Natural killer cell treated with Interleukin-12 subunit alpha and Interleukin-12 subunit beta and Interleukin-15 and Interleukin-18, amount 100 ng/mL, for 72 hours (primary cell): ENCODE measurements around the gene TNN. TPM values are rescaled to one million over a fixed set of nuclear protein-coding genes. Genes with fewer than 3 reads are reported as not detected.
A peak's percentile ranks its signal among the peaks of the same experiment; 100 is the strongest.
"Not testable (repeated sequence)": the region's sequence is repeated elsewhere in the genome, so short reads cannot be mapped to it uniquely, and the experiment has no call there.

ENCODE experiments used
- ATAC-seq, 2 donors: fragments of 150-1000 bp; cut with Tn5 transposase in 1 of 2; sonication (Bioruptor Pico), chemical (Tn5 transposase) in 1 of 2; 2 replicates each; pipeline ENCODE4 v1.10.0; 2021
- DNase-seq: peaks from one replicate; pipeline ENCODE4 v3.0.0; 2022; ENCODE audit warnings: low spot score
- H3K27ac Mint-ChIP-seq, 2 donors: 1 replicate in 1 of 2; 2 replicates in 1 of 2; pipeline ENCODE4 v1.8.0; 2022; ENCODE audit warnings: mixed read lengths in 2 of 2, mild to moderate bottlenecking in 1 of 2, moderate library complexity in 1 of 2
- H3K27me3 Mint-ChIP-seq, 2 donors: 1 replicate in 1 of 2; 2 replicates in 1 of 2; pipeline ENCODE4 v1.8.0; 2022; ENCODE audit warnings: mixed read lengths in 2 of 2
- H3K36me3 Mint-ChIP-seq: one replicate; pipeline ENCODE4 v1.8.0; 2022; ENCODE audit warnings: mixed read lengths
- H3K4me1 Mint-ChIP-seq, 2 donors: 1 replicate in 1 of 2; 2 replicates in 1 of 2; pipeline ENCODE4 v1.8.0; 2022; ENCODE audit warnings: low read depth in 2 of 2, mixed read lengths in 2 of 2, mild to moderate bottlenecking in 1 of 2
- H3K4me3 Mint-ChIP-seq: one replicate; pipeline ENCODE4 v1.8.0; 2022; ENCODE audit warnings: mixed read lengths
- H3K9me3 Mint-ChIP-seq: 2 replicates; pipeline ENCODE4 v1.8.0; 2022; ENCODE audit warnings: mixed read lengths
- total RNA-seq, 2 donors: library from RNA; stranded (reverse); gene quantifications; one replicate each; pipeline ENCODE4 v1.2.3, GENCODE V29; 2022

The TNN gene
- not detected for total RNA-seq

GRCh38 chr1:175067362-175068106 is at the start of gene TNN:
TSS of gene TNN (plus strand) at chr1:175067833. CDS start at chr1:175077419, 9,586 bp downstream.
- no peaks in the 10 kb centered on the region for H3K9me3 Mint-ChIP-seq
- H3K4me3 Mint-ChIP-seq: no peak within 1 kb of the TSS
- DNase-seq (no peak), ATAC-seq (no peak)
- no peak within 1 kb of the TSS for H3K27ac Mint-ChIP-seq
- H3K36me3 Mint-ChIP-seq: no peaks in the 10 kb centered on the region
- peaks cover 22 to 27% of the 10 kb centered on the region in 2 donors for H3K27me3 Mint-ChIP-seq
- H3K4me1 Mint-ChIP-seq: peaks cover 5 to 6% of the 10 kb centered on the region in 2 donors

GRCh38 chr1:175019524-175019923 is 48.1 kb upstream of the TNN start:
- Mint-ChIP-seq H3K27me3 (no peaks in the 10 kb centered on the region), H3K4me1 (peaks cover 32 to 37% of the 10 kb centered on the region in 2 donors), H3K27ac (no peak overlapping the region), H3K36me3 (peaks cover 22% of the 10 kb centered on the region), H3K9me3 (no peaks in the 10 kb centered on the region), H3K4me3 (no peak overlapping the region)
- no peak for ATAC-seq
- DNase-seq: no peak

GRCh38 chr1:175023043-175023921 is 44.4 kb upstream of the TNN start, which contains the start of gene MRPS14:
TSS of gene MRPS14 (minus strand) at chr1:175023425. CDS start at chr1:175023408, 17 bp downstream.
- peaks cover 21 to 35% of the 10 kb centered on the region in 2 donors for H3K4me1 Mint-ChIP-seq
- H3K27me3 Mint-ChIP-seq: no peaks in the 10 kb centered on the region
- peak; percentile 97 for DNase-seq
- H3K9me3 Mint-ChIP-seq: no peaks in the 10 kb centered on the region
- ATAC-seq: peak; percentile 96 to 97
- H3K4me3 Mint-ChIP-seq: peak within 1 kb of the TSS; percentile 97
- peaks cover 17% of the 10 kb centered on the region for H3K36me3 Mint-ChIP-seq
- peak within 1 kb of the TSS; percentile 81 to 88 for H3K27ac Mint-ChIP-seq

GRCh38 chr1:175023922-175024242 is 43.8 kb upstream of the TNN start:
- not testable (repeated sequence) for H3K9me3 Mint-ChIP-seq, H3K27me3 Mint-ChIP-seq, DNase-seq, ATAC-seq
- peak overlapping the region; percentile 97 for H3K4me3 Mint-ChIP-seq
- peaks cover 21 to 35% of the 10 kb centered on the region in 2 donors for H3K4me1 Mint-ChIP-seq
- H3K36me3 Mint-ChIP-seq: peaks cover 17% of the 10 kb centered on the region
- peak overlapping the region; percentile 81 to 88 for H3K27ac Mint-ChIP-seq

- no peak for ATAC-seq
- Mint-ChIP-seq H3K27me3 (no peaks in the 10 kb centered on the region), H3K4me1 (peaks cover 27 to 42% of the 10 kb centered on the region in 2 donors), H3K27ac (peak overlapping the region; percentile 2 to 81), H3K36me3 (peaks cover 17% of the 10 kb centered on the region), H3K4me3 (peak overlapping the region; percentile 67), H3K9me3 (no peaks in the 10 kb centered on the region)
- no peak for DNase-seq
Measured at GRCh38 chr1:175024773-175025172, 42.9 kb upstream of the TNN start.

- no peaks in the 10 kb centered on the region for H3K36me3 Mint-ChIP-seq
- H3K4me1 Mint-ChIP-seq: peaks cover 7 to 8% of the 10 kb centered on the region in 2 donors
- no peaks in the 10 kb centered on the region for H3K9me3 Mint-ChIP-seq
- no peak overlapping the region for H3K27ac Mint-ChIP-seq
- H3K4me3 Mint-ChIP-seq: no peak overlapping the region
- peaks cover 6 to 7% of the 10 kb centered on the region in 2 donors for H3K27me3 Mint-ChIP-seq
- DNase-seq (no peak), ATAC-seq (no peak)
Measured at GRCh38 chr1:175033953-175034352, 33.7 kb upstream of the TNN start.

- H3K36me3 Mint-ChIP-seq: no peaks in the 10 kb centered on the region
Measured at GRCh38 chr1:175034775-175035174, 32.9 kb upstream of the TNN start.

GRCh38 chr1:175035865-175036264 is 31.8 kb upstream of the TNN start:
- Mint-ChIP-seq H3K36me3 (no peaks in the 10 kb centered on the region), H3K9me3 (no peaks in the 10 kb centered on the region), H3K4me1 (no peaks in the 10 kb centered on the region), H3K27ac (no peak overlapping the region), H3K27me3 (peaks cover 9 to 11% of the 10 kb centered on the region in 2 donors), H3K4me3 (no peak overlapping the region)
- ATAC-seq (no peak), DNase-seq (no peak)

More at GRCh38 chr1:175034775-175035174, 32.9 kb upstream of the TNN start:
- H3K9me3 Mint-ChIP-seq: no peaks in the 10 kb centered on the region
- ATAC-seq (no peak), DNase-seq (no peak)
- no peak overlapping the region for H3K27ac Mint-ChIP-seq
- H3K4me1 Mint-ChIP-seq: peaks cover 0 to 2% of the 10 kb centered on the region in 2 donors
- H3K27me3 Mint-ChIP-seq: peaks cover 6 to 7% of the 10 kb centered on the region in 2 donors
- no peak overlapping the region for H3K4me3 Mint-ChIP-seq

GRCh38 chr1:175036476-175036875 is 31.2 kb upstream of the TNN start:
- H3K4me3 Mint-ChIP-seq: no peak overlapping the region
- H3K27ac Mint-ChIP-seq: no peak overlapping the region
- no peaks in the 10 kb centered on the region for H3K4me1 Mint-ChIP-seq
- H3K27me3 Mint-ChIP-seq: peaks cover 10 to 15% of the 10 kb centered on the region in 2 donors
- H3K9me3 Mint-ChIP-seq: no peaks in the 10 kb centered on the region
- DNase-seq (no peak), ATAC-seq (no peak)
- no peaks in the 10 kb centered on the region for H3K36me3 Mint-ChIP-seq

GRCh38 chr1:175037416-175037815 is 30.2 kb upstream of the TNN start:
- no peak for DNase-seq
- no peak overlapping the region for H3K4me3 Mint-ChIP-seq
- peaks cover 10 to 14% of the 10 kb centered on the region in 2 donors for H3K27me3 Mint-ChIP-seq

GRCh38 chr1:175040324-175040879 is 27.2 kb upstream of the TNN start:
- ATAC-seq: no peak
- Mint-ChIP-seq H3K4me1 (no peaks in the 10 kb centered on the region), H3K27ac (no peak overlapping the region), H3K27me3 (peaks cover 11 to 20% of the 10 kb centered on the region in 2 donors), H3K36me3 (no peaks in the 10 kb centered on the region), H3K9me3 (no peaks in the 10 kb centered on the region), H3K4me3 (no peak overlapping the region)
- no peak for DNase-seq

More at GRCh38 chr1:175037416-175037815, 30.2 kb upstream of the TNN start:
- no peaks in the 10 kb centered on the region for H3K9me3 Mint-ChIP-seq
- H3K4me1 Mint-ChIP-seq: no peaks in the 10 kb centered on the region
- no peaks in the 10 kb centered on the region for H3K36me3 Mint-ChIP-seq
- no peak for ATAC-seq
- no peak overlapping the region for H3K27ac Mint-ChIP-seq

- Mint-ChIP-seq H3K4me3 (no peak overlapping the region), H3K27ac (no peak overlapping the region), H3K4me1 (no peaks in the 10 kb centered on the region), H3K27me3 (peaks cover 19 to 38% of the 10 kb centered on the region in 2 donors), H3K36me3 (no peaks in the 10 kb centered on the region), H3K9me3 (no peaks in the 10 kb centered on the region)
- ATAC-seq (no peak), DNase-seq (no peak)
Measured at GRCh38 chr1:175042650-175043049, 25.0 kb upstream of the TNN start.

GRCh38 chr1:175043824-175044223 is 23.8 kb upstream of the TNN start:
- H3K4me3 Mint-ChIP-seq: no peak overlapping the region
- DNase-seq (no peak), ATAC-seq (no peak)
- H3K4me1 Mint-ChIP-seq: no peaks in the 10 kb centered on the region
- H3K27ac Mint-ChIP-seq: no peak overlapping the region
- peaks cover 24 to 49% of the 10 kb centered on the region in 2 donors for H3K27me3 Mint-ChIP-seq
- H3K9me3 Mint-ChIP-seq: no peaks in the 10 kb centered on the region
- no peaks in the 10 kb centered on the region for H3K36me3 Mint-ChIP-seq
